Glomerular visceral epithelial cell (primary cell): ENCODE data around the gene ZSWIM3.
"Not testable (repeated sequence)": the region's sequence is repeated elsewhere in the genome, so short reads cannot be mapped to it uniquely, and the experiment has no call there.

Experiments
- DNase-seq: peaks from one replicate; pipeline ENCODE4 v3.0.0-alpha.2; 2016; ENCODE audit errors: extremely low spot score

The ZSWIM3 gene

DNA sequence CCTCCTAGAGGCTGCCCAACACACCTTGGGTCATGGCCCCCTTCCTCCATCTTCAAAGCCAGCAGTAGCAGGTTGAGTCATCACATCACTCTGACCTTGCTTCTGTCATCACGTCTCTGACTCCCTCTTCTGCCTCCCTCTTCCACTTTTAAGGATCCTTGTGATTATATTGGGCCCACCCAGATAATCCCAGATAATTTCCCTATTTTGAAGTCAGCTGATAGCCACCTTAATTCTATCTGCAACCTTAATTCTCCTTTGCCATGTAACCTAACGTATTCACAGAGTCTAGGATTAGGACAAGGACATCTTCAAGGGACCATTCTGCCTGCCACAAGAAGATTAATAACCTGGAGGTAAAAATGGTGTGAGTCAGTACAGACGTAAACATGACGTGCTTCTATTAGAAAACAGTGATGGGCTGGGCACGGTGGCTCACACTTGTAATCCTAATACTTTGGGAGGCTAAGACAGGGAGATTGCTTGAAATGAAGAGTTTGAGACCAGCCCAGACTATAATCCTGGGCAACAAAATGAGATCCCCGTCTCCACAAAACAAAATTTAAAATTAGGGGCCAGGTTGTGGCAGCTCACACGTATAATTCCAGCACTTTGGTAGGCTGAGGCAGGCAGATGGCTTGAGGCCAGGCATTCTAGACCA lies 3.3 kb downstream of the ZSWIM3 start:
- no peak for DNase-seq

DNA sequence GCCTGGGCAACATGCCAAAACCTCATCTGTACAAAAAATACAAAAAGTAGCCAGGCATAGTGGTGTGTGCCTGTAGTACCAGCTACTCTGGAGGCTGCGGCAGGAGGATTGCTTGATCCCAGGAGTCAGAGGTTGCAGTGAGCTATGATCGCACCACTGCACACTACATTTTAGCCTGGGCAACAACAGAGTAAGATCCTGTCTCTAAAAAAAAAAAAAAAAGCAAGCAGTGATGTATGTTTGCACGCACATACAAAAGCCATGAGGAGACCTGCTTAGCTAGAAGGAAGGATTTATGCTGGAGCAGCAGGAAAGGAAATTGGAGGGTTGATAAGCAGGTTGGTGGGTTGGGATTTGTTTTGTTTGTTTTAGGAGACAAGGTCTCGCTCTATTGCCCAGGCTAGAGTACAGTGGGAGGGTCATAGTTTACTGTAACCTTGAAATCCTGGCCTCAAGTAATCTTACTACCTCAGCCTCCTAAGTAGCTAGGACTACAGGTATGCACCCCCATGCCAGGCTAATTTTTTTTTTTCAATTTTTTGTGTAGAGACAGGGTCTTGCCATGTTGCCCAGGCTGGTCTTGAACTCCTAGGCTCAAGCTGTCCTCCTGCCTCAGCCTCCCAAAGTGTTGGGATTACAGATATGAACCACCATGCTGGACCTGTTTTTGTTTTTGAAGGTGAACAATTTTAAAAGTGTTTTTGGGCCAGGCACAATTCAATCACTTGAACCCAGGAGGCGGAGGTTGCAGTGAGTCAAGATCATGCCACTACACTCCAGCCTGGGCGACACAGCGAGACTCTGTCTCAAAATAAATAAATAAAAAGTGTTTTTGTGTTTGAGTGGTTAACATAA lies 4.0 kb downstream of the ZSWIM3 start:
- peak; percentile 34 for DNase-seq

- DNase-seq: no peak
These were observed 6.4 kb downstream of the ZSWIM3 start for GRCh38 chr20:45863543-45864470.

- no peak for DNase-seq
These were observed 9.0 kb downstream of the ZSWIM3 start for GRCh38 chr20:45866454-45866853.

DNA sequence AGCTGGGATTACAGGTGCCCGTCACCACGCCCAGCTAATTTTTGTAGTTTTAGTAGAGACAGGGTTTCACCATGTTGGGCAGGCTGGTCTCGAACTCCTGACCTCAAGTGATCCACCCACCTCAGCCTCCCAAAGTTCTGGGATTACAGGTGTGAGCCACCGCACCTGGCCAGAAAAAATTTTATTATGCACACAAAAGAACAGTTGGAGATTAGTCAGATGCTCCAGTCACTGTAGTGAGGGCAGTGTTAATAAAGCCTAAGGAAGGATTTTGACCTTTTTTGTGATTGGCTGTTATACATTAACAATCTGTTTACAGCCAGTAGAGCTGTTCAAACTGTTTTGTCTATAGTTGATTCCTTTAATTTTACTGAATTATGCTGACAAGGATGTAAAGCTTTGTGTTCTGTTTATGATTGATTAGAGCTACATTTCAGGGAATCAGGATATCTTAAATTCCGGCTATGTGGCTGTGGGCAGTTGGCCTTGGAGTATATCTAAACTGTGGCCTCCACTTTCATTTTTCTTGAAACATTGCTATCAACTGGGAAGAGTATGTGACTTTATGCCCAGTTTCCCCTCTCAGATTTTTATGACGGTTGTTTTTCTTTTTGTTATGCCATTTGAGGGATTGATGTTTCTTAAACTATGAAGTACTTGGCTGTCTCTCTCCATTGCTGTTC lies 9.9 kb downstream of the ZSWIM3 start:
- DNase-seq: no peak

DNA sequence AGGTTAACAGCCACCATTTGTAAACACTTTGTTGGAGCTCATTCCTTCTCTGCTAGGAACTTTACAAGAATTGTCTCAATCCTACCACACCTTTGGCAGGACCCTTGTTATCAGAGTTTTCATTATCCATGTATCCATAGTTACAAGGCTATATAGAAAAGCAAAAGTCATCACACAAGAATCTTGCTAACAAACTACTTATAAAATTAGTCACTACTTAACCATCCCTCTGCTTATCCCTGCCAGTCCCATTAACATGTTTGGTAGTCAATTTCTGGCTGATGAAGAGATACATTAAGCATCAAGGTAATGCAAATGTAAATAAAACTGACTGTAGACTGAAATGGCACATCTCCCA lies 10.4 kb downstream of the ZSWIM3 start:
- DNase-seq: peak; percentile 31

- DNase-seq: no peak
These were observed 15.2 kb downstream of the ZSWIM3 start for GRCh38 chr20:45872626-45873025.

DNA sequence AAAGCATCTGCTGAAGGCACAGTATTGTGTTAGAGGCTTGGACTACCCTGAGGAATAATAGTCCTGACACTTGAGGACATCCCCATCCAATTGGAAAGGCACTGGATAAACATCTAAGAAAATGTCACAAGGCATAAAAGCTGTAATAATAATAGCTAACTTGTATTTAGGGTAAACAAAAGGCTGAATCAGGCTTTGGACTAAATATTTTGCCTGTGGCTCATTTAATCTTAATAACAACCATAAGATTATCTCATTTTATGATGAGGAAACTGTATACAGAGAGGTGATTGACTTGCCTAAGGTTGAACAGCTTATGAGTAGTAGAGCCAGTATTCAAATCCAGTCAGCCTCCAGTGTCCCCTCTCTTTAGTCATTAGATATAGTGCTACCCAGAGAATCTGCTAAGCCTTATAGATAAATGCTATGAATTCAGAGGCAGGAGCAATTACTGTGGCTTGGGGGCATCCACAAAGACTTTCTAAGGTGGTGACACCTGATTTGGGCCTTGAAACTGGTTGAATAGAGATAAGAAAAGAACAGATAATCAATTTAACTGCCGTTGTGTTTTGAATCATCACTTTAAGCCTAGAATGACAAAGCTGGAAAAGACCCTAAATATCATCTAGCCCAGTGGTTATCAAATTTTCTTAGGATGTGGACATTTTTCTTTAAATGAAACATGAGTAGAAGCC lies 16.1 kb downstream of the ZSWIM3 start:
- no peak for DNase-seq

GRCh38 chr20:45874104-45874481 lies 16.7 kb downstream of the ZSWIM3 start:
- DNase-seq: not testable (repeated sequence)

- no peak for DNase-seq
These were observed 17.2 kb downstream of the ZSWIM3 start for GRCh38 chr20:45874576-45874975.

GRCh38 chr20:45878076-45878761 lies 20.8 kb downstream of the ZSWIM3 start:
- no peak for DNase-seq

DNA sequence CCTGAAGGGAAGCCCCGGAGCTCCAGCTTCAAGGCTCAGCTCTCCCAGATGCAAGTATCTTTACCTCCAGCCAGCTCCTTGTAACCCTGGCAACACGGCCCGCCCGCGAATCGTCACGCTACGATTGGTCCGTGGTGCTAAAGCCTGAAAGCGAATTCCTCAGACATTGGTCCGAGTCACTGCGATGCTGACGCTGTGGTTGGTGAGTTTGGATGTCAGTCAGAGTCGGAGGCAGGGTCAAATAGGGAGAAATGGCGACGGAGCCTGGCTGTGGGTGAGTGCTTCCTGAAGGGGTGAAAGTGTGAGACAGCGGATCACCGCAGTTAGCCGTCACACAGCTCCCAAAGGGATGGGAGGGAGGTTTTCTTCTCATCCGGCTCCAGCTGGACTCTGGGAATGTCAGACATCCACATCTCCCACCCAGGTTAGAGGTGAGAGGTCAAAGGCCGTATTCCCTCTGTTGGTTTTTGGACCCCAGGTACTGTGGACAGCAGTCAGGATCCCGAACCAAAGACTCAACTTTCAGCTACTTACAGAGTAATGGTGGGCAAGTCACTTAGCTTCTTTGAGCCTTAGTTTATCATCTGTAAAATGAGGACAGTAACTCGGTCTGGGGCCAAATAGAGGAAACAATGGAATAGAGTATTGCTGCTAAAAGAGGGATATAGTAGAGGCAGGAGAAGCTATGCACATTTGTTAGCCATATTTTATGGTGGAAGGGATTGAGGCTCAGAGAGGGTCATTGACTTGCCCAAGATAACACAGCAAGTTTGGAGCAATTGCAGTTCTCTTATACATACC lies 23.8 kb downstream of the ZSWIM3 start, which contains the start of gene ZSWIM1:
Gene ZSWIM1 (plus strand): TSS at position 240 of the 801 bp plus-strand sequence. CDS start 1,366 bp downstream, outside the sequence.
- peak; percentile 100 for DNase-seq

DNA sequence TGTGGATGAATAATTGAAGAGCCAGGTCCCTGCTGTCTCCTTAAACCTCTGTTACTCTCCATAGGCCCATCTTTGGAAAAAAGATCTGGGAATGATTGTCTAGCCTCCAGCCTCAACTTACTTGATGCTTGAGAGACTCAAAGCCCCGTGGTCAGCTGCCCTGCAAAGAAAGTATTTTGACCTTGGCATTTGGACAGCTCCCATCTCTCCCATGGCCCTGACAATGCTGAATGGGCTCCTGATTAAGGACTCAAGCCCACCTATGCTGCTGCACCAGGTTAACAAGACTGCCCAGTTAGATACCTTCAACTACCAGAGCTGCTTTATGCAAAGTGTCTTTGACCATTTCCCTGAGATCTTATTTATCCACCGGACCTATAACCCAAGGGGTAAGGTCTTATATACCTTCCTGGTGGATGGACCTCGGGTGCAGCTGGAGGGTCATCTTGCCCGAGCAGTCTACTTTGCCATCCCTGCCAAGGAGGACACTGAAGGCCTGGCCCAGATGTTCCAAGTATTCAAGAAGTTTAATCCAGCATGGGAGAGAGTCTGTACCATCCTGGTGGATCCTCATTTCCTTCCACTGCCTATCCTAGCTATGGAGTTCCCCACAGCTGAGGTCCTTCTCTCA lies 25.2 kb downstream of the ZSWIM3 start:
- DNase-seq: no peak

DNA sequence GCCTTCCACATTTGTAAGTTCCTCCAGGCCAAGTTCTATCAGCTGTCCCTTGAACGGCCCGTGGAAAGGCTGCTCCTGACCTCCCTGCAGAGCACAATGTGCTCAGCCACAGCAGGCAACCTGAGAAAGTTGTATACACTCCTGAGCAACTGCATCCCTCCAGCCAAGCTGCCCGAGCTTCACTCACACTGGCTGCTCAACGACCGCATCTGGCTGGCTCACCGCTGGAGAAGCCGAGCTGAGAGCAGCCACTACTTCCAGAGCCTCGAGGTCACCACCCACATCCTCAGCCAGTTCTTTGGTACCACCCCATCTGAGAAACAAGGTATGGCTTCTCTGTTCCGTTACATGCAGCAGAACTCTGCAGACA lies 25.7 kb downstream of the ZSWIM3 start:
- no peak for DNase-seq

DNA sequence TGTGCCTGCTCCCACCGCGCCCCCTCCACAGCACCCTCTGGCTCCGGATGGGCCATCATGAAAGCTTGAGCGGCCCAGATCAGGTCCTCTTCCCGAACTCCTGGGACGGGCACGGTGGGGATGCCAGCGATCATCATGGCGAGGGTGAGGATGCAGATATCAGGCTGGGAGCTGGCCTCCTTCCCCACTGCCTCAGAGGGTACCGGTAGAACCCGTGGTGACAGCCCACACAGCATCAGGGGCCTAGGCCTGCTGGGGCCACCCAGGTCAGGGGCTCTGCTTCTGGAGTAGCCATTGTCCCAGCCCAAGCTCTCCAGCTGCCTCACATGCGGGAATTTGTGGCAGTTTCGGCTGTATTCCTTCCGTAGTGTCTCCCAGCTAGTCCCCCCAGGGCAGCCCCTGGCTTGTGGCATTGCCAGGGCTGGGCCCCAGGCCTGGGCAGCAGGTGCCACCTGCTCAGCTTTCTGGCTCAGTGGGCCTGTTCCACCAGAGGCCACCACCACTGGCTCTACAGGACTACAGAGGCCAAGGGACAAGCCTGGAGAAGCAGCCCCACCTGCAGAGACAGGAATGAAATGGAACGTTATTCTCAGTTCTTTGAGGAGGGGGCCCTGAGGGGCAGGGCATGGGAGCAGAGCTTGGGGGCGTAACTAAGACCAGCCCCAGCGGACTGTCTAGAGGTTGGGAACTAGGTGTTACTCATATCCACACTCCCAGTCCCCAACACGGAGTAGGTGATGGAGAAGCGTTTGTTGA lies 29.4 kb downstream of the ZSWIM3 start:
- DNase-seq: no peak

DNA sequence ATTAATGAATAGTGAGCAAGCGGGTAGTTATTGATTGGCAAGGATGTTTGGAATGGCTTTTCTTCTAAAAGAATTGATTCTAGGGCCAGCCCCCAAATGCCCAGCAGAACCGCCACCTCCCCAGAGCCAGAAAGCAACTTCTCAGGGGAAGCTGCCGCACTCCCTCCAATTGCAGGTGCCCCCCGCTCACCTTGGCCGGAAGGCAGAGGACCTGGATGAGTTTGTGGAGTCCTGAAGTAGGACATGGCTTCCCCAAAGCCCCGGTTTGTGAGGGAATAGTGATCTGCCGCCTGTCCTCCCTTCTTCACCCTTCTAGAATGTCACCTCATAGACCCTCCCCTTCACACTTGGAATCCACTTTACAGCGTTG lies 29.9 kb downstream of the ZSWIM3 start, which contains the start of gene SPATA25:
Gene SPATA25 (minus strand): TSS at position 277 of the 370 bp plus-strand sequence. CDS start 32 bp downstream, at position 245.
- DNase-seq: no peak

- DNase-seq: no peak
These were observed 31.3 kb downstream of the ZSWIM3 start for GRCh38 chr20:45888681-45889080.
